Measurements from ENCODE around the gene LZIC. TPM values are rescaled to one million over a fixed set of nuclear protein-coding genes. Genes with fewer than 3 reads are reported as not detected.

The LZIC gene
- total RNA-seq, 1 experiment from 2014 or later = 37.8 TPM

- peak; percentile 99 for DNase-seq (ENCODE audit: low spot score)
Observed at GRCh38 chr1:9910423-9911178, 32.6 kb downstream of the LZIC start.

- DNase-seq (ENCODE audit: low spot score) = no peak
Observed at GRCh38 chr1:9910076-9910422, 33.1 kb downstream of the LZIC start, which contains the start of gene CTNNBIP1. TSS of gene CTNNBIP1 (minus strand) at chr1:9910269. CDS start at chr1:9872064, 38,205 bp downstream.

GRCh38 chr1:9909234-9910046, 33.8 kb downstream of the LZIC start:
- no peak for DNase-seq (ENCODE audit: low spot score)

- no peak for DNase-seq (ENCODE audit: low spot score)
Observed at GRCh38 chr1:9908871-9909233, 34.3 kb downstream of the LZIC start.

GRCh38 chr1:9907441-9907840, 35.8 kb downstream of the LZIC start:
- peak; percentile 39 for DNase-seq (ENCODE audit: low spot score)

- DNase-seq (ENCODE audit: low spot score) = no peak
Observed at GRCh38 chr1:9906466-9906865, 36.7 kb downstream of the LZIC start.

- DNase-seq (ENCODE audit: low spot score) = no peak
Observed at GRCh38 chr1:9905010-9905409, 38.2 kb downstream of the LZIC start.

GRCh38 chr1:9904596-9904995, 38.6 kb downstream of the LZIC start:
- no peak for DNase-seq (ENCODE audit: low spot score)

GRCh38 chr1:9903801-9904527, 39.2 kb downstream of the LZIC start:
- DNase-seq (ENCODE audit: low spot score) = no peak

- DNase-seq (ENCODE audit: low spot score) = no peak
Observed at GRCh38 chr1:9902060-9902452, 41.1 kb downstream of the LZIC start.

GRCh38 chr1:9901148-9902059, 41.8 kb downstream of the LZIC start:
- no peak for DNase-seq (ENCODE audit: low spot score)

- DNase-seq (ENCODE audit: low spot score) = no peak
Observed at GRCh38 chr1:9900142-9901043, 42.8 kb downstream of the LZIC start.

- DNase-seq (ENCODE audit: low spot score) = no peak
Observed at GRCh38 chr1:9894115-9894514, 49.1 kb downstream of the LZIC start.

GRCh38 chr1:9892563-9893528, 50.3 kb downstream of the LZIC start:
- DNase-seq (ENCODE audit: low spot score) = peak; percentile 81

GRCh38 chr1:9891207-9891606, 52.0 kb downstream of the LZIC start:
- no peak for DNase-seq (ENCODE audit: low spot score)

- DNase-seq (ENCODE audit: low spot score) = peak; percentile 77
Observed at GRCh38 chr1:9890224-9890731, 52.9 kb downstream of the LZIC start.

- no peak for DNase-seq (ENCODE audit: low spot score)
Observed at GRCh38 chr1:9889411-9889810, 53.8 kb downstream of the LZIC start.

- DNase-seq (ENCODE audit: low spot score) = no peak
Observed at GRCh38 chr1:9888886-9889285, 54.3 kb downstream of the LZIC start.

- DNase-seq (ENCODE audit: low spot score) = no peak
Observed at GRCh38 chr1:9887070-9887469, 56.1 kb downstream of the LZIC start.
